NCI-H1105 treated with DMSO at 0.1 percent for 48 hours (cell line): ENCODE measurements around the gene HDAC7.
A peak's percentile ranks its signal among the peaks of the same experiment; 100 is the strongest.

Experiments
- DNase-seq: peaks from one replicate; lab custom pipeline; 2025; lab: John Stamatoyannopoulos, UW

The HDAC7 gene

GRCh38 chr12:47746073-47746472 lies 73.6 kb downstream of the HDAC7 start:
- no peak for DNase-seq

DNA sequence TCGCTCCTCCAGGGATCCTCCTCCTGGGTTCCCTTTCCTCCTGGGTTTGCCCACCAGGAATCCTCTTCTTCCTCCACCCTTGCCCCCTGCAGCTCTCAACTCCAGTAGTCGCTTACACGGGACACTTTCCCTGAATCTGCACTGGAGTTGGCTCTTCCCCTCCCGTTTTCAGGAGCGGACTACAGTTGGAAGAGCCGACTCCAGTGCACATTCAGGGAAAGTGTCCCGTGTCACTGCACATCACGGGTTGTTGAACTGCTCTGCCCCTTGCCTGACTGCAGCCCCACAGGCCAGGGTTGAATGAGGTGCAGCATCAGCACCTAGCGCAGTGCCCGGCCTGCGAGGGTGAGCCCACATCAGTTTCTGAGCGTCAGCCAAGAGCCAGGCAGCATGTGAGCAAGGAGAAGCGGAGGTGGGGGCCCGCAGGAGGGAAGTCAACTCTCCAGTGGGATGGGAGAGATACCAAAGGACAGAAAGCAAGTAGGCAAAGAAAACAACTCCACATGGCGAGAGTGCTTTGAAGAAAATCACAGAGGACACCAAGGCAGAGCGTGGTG lies 74.1 kb downstream of the HDAC7 start:
- no peak for DNase-seq

GRCh38 chr12:47744778-47745436 lies 74.8 kb downstream of the HDAC7 start:
- DNase-seq, result no peak

- peak; percentile 75 for DNase-seq
Measured at GRCh38 chr12:47744005-47744651, 75.6 kb downstream of the HDAC7 start.

DNA sequence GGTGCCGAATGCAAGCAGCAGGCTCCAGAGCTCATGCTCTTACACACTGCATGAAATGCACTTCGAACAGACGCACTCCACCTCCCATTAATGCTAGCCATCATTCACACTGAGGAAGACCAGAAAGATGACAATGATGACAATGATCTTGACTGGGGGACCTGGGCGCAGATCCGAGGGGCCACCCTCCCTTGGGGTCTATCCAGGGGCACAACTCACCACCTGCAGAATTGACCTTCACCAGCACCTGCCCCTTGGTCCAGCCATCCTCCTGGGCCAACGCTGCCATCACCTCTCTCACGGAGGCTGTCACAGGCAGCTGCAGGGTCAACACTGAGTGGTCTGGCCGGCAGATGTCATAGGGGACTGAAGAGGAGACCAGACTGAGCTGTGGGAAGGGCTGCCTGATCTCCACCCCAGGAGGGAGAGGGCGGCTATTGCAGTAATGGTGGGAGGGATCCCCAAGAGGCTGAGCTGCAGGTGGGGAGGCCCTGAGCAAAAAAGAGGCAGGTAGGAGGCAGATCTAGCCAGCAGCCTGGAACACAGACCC lies 76.3 kb downstream of the HDAC7 start:
- DNase-seq, result no peak

DNA sequence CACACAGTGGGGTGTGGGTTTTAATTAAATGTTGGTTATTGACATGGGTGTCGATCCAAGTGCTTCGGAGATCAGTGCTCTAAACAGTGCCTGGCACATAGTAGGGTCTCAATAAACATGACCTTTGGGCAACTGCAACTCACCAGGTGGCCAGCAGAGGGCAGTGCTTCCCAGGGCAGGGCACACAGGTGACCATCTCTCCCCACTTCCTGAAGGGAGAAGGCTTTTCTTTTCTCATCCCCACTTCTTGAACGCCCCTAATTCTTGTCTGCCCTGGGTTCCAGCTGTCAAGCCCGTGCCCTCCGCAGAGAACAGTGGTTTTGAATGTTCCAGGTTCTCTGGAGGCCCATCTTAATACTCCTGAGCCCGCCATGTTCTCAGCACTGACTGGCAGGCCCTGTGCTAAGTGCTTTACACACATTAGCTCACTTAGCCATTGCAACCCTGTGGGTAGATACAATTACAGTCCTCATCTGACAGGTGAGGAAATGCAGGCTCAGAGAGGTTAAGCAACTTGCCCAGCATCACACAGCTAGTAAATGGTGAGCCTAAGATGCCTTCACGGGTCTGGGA lies 77.4 kb downstream of the HDAC7 start:
- DNase-seq, result peak; percentile 13

GRCh38 chr12:47741340-47741703 lies 78.4 kb downstream of the HDAC7 start:
- DNase-seq, result peak; percentile 88

DNA sequence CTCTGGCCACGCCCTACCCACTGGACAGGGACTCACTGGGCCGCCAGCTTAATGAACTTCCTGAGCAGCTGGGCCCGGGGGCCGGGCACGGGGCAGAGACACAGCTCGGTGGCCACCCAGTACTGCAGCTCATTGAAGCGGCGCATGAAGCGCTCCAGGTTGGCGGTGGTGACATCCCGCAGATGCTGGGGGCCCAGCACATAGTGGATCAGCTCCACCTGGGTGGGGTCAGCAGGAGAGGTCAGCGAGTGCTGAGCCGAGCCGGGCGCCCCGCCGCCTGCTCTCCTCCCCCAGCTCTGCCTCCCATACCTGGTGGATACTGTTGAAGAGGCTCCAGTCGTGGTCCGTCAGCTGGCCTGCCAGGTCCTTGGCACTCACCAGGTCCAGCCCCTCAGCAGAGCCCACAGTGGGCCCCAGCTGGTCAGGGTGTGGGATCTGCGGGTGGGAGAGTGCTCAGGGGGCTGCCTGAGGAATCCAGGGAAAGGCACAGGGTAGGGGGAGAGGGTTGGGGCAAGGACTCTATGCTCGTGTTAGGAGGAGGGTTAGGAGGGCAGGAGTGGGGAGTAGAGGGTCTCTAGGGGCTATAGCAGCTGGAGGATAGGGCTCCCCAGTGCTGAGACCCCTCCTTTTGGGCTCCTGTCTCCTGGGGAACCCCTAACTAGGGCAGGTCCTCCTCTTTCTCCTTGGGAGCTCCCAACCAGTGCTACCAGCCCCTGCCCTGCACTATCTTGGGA lies 78.9 kb downstream of the HDAC7 start:
- DNase-seq, result no peak

DNA sequence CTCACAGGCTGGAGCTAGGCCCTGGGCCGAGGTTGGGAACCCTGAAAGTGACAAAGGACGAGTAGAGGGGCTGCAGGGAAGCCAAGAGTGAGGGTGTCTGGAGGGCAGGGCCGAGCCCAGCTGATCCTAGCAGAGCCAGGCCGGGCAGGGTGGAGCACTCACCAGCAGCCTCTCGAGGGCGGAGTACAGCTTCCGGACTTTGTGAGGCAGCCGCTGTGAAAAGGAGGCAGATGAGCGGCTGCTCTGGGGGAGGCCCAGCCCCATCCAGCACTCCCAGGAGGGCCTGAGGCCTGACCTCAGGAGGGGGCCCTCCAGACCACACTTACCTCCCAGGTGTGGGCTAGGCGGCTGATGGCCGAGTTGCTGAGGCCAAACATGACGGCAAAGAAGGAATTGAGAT lies 79.7 kb downstream of the HDAC7 start:
- no peak for DNase-seq

GRCh38 chr12:47739297-47739696 lies 80.4 kb downstream of the HDAC7 start:
- no peak for DNase-seq

- DNase-seq, result no peak
Measured at GRCh38 chr12:47737936-47738594, 81.6 kb downstream of the HDAC7 start.

- DNase-seq, result no peak
Measured at GRCh38 chr12:47736877-47737676, 82.6 kb downstream of the HDAC7 start.

DNA sequence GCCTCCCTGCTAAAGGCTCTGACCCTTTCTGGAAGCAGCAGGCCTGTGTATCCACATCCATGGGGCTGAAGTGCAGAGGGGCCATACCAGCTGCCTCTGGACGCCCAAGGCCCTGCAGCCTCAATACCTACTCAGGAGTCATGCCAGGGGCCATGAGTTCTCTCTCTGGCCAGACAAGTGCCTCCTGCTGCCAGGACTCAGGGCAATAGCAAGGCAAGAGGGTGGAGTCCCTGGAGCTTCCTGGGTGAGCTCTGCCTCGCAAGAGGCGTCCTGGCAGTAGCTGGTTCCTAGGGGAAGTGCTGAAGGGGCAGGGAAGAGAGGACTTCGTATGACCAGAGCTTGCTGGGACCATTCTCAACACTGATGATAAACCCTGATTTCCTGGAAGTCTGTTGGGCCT lies 83.5 kb downstream of the HDAC7 start:
- no peak for DNase-seq

GRCh38 chr12:47735649-47736048 lies 84.1 kb downstream of the HDAC7 start:
- DNase-seq, result no peak

DNA sequence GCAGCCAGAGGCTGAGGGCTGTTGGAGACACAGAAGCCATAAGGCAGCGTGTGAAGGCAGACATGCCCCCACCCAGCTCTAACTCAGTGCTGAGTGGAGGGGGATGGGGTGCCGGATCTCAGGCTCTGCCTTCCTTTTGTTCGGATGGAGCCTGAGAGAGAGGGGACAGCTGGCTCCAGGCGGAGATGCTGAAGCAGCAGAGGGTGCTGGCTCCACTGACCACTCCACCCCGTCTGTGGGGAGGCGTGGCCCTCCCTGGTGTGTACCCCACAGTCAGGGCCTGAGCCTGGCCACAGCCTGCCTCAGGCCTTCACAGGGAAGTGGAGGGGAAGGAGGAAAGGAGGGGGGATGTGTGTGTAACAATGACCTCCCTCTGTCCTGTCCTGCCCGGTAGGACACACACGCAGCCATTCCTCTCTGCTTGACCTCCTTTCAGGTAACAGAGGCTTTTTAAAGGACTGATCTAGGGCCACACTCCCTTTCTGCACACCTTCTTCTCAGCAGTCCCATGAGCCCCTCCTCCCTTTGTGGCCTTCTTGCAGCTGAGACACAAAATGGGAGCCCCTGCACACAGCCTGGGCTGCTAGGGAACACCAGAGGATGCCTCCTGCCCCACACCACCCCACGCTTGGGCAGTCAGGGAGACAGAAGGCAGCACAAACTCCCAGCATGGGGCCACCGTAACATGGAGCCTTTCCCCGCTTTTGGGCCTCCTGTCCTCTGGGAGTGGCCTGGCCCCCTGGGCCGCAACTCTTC lies 84.8 kb downstream of the HDAC7 start:
- no peak for DNase-seq

DNA sequence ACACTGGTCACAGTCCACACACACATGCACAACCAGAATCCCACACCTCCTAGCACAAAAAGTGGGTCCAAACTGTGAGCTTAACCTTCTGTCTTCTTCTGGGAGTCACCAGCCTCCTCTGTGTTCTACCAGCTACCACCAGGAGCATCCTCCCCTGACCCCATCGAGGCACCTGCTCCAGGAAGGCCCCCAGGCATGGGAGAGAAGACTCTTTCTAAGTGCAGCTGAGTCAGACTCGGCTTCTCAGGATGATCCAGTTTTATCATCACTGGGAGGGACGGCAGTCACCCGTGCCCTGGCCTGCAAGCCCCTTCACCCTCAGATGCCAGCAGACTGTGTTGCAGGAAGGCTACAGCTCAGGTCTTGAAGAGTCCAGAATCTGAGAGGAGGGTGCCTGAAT lies 86.6 kb downstream of the HDAC7 start:
- no peak for DNase-seq
